Endothelial cell (in vitro differentiated cells): ENCODE measurements around the gene ENPP4. TPM values are rescaled to one million over a fixed set of nuclear protein-coding genes. Genes with fewer than 3 reads are reported as not detected.

Experiments
- DNase-seq: peaks from one replicate; pipeline ENCODE4 v3.0.0; 2021; ENCODE audit warnings: low spot score
- H3K27ac Mint-ChIP-seq: one replicate; pipeline ENCODE4 v1.8.0; 2021; ENCODE audit warnings: mixed read lengths, inconsistent platforms; ENCODE audit not compliant: unreplicated experiment
- H3K27me3 Mint-ChIP-seq: one replicate; pipeline ENCODE4 v1.8.0; 2021; ENCODE audit warnings: mild to moderate bottlenecking, moderate library complexity, mixed read lengths, inconsistent platforms; ENCODE audit not compliant: unreplicated experiment
- H3K36me3 Mint-ChIP-seq: one replicate; pipeline ENCODE4 v1.8.0; 2021; ENCODE audit warnings: mild to moderate bottlenecking, low read depth, mixed read lengths, inconsistent platforms; ENCODE audit not compliant: unreplicated experiment
- H3K4me1 Mint-ChIP-seq: one replicate; pipeline ENCODE4 v1.8.0; 2021; ENCODE audit warnings: mild to moderate bottlenecking, mixed read lengths, inconsistent platforms; ENCODE audit not compliant: unreplicated experiment
- H3K4me3 Mint-ChIP-seq: one replicate; pipeline ENCODE4 v1.8.0; 2021; ENCODE audit warnings: mild to moderate bottlenecking, mixed read lengths, inconsistent platforms; ENCODE audit not compliant: unreplicated experiment
- H3K9me3 Mint-ChIP-seq: one replicate; pipeline ENCODE4 v1.8.0; 2021; ENCODE audit warnings: mixed read lengths, inconsistent platforms; ENCODE audit not compliant: unreplicated experiment
- total RNA-seq: library from RNA; stranded (reverse); fragmentation: NEBNext Ultra II Directional; extraction: Animal tissue kit (Norgen Biotek cat#: 25700); gene quantifications from one replicate; pipeline ENCODE4 v1.2.1, GENCODE V29; 2021; ENCODE audit not compliant: unreplicated experiment
- TF ChIP-seq, protein P1 (sequence below): fragments of 200-600 bp; sonication (generic); IDR thresholded peaks from one replicate; pipeline ENCODE4 v1.5.0; 2021; ENCODE audit warnings: antibody characterized with exemption; ENCODE audit not compliant: unreplicated experiment

The ENPP4 gene
- total RNA-seq, 1 donor from 2014 or later = 6.1 TPM

DNA sequence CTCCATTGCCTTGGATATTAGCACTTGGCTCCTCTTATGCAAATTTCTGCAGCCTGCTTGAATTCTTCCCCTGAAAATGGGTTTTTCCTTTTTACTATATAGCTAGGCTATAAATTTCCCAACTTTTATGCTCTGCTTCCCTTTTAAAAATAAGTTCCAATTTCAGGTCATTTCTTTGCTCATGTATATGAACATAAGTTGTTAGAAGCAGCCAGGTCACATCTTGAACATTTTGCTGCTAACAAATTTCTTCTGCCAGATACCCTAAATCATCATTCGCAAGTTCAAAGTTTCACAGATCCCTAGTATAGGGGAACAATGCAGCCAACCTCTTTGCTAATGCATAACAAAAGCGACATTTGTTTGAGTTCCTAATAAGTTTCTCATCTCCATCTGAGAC, 34.5 kb upstream of the ENPP4 start:
- H3K27ac Mint-ChIP-seq = no peak overlapping the region
- peaks cover 2% of the 10 kb centered on the region for H3K27me3 Mint-ChIP-seq
- H3K4me3 Mint-ChIP-seq = no peak overlapping the region
- DNase-seq = no peak
- TF ChIP-seq, protein P1, sequence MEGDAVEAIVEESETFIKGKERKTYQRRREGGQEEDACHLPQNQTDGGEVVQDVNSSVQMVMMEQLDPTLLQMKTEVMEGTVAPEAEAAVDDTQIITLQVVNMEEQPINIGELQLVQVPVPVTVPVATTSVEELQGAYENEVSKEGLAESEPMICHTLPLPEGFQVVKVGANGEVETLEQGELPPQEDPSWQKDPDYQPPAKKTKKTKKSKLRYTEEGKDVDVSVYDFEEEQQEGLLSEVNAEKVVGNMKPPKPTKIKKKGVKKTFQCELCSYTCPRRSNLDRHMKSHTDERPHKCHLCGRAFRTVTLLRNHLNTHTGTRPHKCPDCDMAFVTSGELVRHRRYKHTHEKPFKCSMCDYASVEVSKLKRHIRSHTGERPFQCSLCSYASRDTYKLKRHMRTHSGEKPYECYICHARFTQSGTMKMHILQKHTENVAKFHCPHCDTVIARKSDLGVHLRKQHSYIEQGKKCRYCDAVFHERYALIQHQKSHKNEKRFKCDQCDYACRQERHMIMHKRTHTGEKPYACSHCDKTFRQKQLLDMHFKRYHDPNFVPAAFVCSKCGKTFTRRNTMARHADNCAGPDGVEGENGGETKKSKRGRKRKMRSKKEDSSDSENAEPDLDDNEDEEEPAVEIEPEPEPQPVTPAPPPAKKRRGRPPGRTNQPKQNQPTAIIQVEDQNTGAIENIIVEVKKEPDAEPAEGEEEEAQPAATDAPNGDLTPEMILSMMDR = no peak
- no peaks in the 10 kb centered on the region for H3K4me1 Mint-ChIP-seq
- H3K36me3 Mint-ChIP-seq = no peaks in the 10 kb centered on the region
- no peaks in the 10 kb centered on the region for H3K9me3 Mint-ChIP-seq

DNA sequence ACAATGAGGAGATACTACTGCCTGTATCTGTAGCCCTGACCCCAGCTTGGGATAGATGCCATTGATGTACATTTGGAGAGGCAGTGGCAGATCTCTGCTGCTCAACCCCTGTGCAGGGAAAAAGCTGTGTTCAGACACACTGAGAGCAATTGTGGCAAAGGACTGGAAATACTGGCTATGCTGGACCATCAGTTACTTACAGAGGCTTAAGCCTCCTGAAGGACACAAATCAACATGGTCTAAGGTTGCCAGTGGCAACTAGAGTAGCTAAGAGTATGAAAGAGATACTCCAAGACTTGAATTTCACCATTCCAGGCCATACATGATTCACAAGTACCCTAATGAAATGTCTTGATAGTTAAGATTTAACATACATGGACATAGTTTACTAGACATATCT, 32.4 kb upstream of the ENPP4 start:
- Mint-ChIP-seq H3K9me3 (no peaks in the 10 kb centered on the region), H3K27me3 (peaks cover 2% of the 10 kb centered on the region), H3K27ac (no peak overlapping the region), H3K4me3 (no peak overlapping the region), H3K36me3 (no peaks in the 10 kb centered on the region), H3K4me1 (no peaks in the 10 kb centered on the region)
- DNase-seq = no peak
- TF ChIP-seq, protein P1 = no peak

DNA sequence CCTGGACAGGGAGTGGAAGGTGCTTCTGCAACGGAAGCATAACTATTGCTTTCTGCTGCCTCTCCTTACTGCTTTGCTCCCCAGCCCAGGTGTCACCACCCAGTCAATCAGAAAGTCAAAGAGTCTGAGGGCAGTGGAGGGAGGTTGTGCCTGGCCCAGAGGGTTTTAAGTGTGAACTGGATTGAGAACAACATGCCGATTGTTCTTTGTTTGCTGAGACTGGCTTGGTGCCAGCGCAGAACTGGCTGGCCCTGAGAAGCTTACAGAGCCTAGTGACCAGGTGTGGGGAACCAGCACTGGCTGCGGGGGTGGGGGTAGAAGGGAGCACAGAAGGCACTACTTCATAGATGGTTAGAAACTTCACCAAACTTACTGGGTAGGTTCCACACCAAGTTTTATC, 31.1 kb upstream of the ENPP4 start:
- Mint-ChIP-seq H3K36me3 (no peaks in the 10 kb centered on the region), H3K4me1 (no peaks in the 10 kb centered on the region), H3K4me3 (no peak overlapping the region), H3K27me3 (peaks cover 2% of the 10 kb centered on the region), H3K9me3 (no peaks in the 10 kb centered on the region), H3K27ac (no peak overlapping the region)
- TF ChIP-seq, protein P1 = no peak
- DNase-seq = no peak

DNA sequence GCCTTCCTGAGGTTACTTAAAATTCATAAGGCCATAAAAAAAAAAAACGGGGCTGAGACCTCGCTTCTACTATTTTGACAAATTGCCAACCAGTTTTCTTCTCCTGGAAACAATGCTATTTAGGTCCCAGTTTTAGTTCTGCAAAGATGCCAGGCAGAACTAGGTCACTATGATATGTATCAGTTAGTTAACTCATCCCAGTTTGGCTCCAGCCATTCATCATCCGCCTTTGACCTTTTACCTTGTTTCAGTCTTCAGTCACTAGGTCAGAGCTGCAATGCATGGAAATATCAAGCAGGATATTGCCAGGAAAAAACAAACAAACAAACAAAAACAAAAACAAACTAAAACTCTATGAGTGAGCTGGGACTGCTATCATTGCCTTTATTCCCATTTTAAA, 29.8 kb upstream of the ENPP4 start:
- Mint-ChIP-seq H3K27ac (no peak overlapping the region), H3K27me3 (peaks cover 2% of the 10 kb centered on the region), H3K9me3 (no peaks in the 10 kb centered on the region), H3K4me1 (no peaks in the 10 kb centered on the region), H3K36me3 (no peaks in the 10 kb centered on the region), H3K4me3 (no peak overlapping the region)
- DNase-seq = no peak
- TF ChIP-seq, protein P1 = no peak

DNA sequence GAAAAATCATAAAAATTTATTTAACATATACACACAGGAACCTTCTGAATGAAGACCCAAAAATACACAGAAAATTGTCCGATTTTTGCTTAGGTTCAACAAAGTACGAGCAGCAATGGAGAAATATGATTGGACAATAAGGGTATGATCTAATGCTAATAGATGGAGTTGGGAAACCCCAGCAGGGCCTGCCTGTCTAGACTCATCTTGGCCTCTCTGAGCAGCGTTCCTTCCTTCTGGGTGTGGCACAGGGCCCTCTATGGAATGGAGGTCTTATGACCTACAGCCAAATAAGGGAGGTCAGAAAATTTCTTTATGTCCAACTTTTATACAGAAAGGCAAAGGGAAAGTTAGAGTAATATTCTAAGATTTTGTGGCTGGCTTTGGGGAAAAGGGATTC, 27.7 kb upstream of the ENPP4 start:
- H3K4me1 Mint-ChIP-seq = no peaks in the 10 kb centered on the region
- TF ChIP-seq, protein P1 = no peak
- no peak overlapping the region for H3K4me3 Mint-ChIP-seq
- H3K27me3 Mint-ChIP-seq = peaks cover 2% of the 10 kb centered on the region
- no peak overlapping the region for H3K27ac Mint-ChIP-seq
- H3K9me3 Mint-ChIP-seq = no peaks in the 10 kb centered on the region
- no peak for DNase-seq
- no peaks in the 10 kb centered on the region for H3K36me3 Mint-ChIP-seq
